GM21423 (cell line): ENCODE results near the gene NOP58.
"Not testable (repeated sequence)": the region's sequence is repeated elsewhere in the genome, so short reads cannot be mapped to it uniquely, and the experiment has no call there.

Source experiments
- ATAC-seq: cut with Tn5 transposase; IDR thresholded peaks from one replicate; pipeline ENCODE4 v1.9.1; 2021; ENCODE audit warnings: mild to moderate bottlenecking, moderate library complexity; ENCODE audit not compliant: unreplicated experiment

The NOP58 gene

GRCh38 chr2:202265467-202266277, at the start of gene NOP58:
Gene NOP58, plus strand, starts transcription at chr2:202265763. Its CDS starts 179 bp downstream, at chr2:202265942.
- ATAC-seq: peak; percentile 83

DNA sequence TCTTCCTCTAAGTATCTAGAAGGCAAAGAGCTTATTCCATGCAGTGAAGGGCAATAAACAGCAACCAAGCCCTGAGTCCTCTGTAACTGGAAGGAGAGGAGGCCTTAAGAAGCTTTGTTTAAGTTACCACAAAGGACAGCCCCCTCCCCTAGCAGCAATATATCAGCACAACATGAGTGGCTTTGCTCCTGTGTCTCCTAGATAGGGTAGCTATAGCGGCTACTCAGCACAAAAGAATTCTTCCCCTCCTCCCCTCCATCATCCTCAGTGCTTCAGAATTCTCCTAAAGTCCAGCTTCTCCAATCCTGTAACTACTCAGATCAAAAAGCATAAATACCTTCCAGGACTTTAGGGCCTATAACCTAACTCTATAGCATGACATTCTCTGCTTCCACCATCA, 43.7 kb upstream of the NOP58 start:
- ATAC-seq: no peak

DNA sequence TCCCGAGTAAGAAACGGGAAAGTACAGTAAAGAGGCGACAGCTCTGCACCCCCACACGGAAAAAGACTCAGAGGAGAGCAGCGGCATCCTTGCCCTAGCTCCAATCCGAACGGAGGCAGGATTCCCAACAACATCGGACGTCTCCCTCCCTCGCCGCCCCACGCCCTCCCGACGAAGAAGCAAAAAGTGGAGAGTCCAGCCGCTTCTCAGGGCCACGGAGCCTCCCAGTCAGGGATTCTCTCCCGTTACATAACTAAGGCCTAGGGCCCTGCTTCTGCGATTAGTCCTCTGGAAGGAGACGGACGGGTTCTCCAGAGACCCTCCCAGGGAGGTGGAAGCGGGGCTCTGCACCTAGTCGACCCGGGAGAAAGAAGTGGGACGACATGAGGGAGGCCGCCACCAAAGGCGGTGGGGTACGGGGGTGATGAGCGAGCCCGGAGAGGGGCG, 27.8 kb upstream of the NOP58 start:
- peak; percentile 34 for ATAC-seq

DNA sequence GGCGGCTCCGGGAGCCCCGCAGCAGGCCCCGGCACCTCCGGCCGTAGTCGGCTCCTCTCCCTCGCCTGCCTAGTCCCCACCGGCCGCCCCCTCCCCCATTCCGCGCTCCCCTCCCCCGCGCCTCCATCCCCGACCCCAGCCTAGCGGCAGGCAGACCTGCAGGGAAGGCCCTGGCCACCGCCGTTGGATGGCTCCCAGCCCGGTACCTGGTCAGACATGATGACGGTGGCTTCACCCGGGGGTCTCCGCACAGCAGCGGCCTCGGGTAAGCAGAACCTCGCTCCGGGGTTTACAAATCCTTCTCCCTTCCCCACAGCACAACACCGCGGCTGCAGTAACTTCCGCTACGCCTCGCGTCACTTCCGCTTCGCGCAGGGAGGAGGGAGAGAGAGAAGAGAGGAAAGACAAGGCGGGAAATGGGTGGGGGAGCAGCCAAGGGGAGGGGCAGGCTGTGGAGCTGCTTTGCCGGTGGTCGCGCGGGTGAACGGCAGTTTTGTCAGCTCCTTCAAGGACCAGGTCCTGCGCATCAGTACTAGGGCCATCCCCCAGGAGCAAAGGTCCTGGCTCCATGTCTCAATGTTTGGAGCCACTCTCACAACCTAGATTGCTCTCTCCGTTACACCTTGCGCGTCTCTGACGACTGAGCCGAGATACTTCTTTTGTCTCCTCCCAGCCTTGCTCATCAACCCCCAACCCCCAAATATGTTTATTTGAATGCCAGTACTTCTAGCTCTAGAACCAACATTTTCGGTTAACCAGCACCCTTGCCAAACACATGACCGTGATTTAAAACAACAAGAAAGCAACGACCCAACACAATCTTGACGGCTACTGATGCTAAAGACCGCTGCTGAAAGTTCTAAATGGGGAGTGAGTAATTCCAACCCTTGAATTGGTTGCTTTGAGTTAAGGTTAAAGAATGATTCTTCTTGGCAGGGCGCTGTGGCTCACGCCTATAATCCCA, 27.0 kb upstream of the NOP58 start, which contains the start of gene SUMO1:
SUMO1 (minus strand) TSS at position 364 of the 964 bp plus-strand sequence; CDS start at position 218, 146 bp downstream.
- peak; percentile 98 for ATAC-seq

GRCh38 chr2:202247710-202248109, 17.9 kb upstream of the NOP58 start:
- not testable (repeated sequence) for ATAC-seq

DNA sequence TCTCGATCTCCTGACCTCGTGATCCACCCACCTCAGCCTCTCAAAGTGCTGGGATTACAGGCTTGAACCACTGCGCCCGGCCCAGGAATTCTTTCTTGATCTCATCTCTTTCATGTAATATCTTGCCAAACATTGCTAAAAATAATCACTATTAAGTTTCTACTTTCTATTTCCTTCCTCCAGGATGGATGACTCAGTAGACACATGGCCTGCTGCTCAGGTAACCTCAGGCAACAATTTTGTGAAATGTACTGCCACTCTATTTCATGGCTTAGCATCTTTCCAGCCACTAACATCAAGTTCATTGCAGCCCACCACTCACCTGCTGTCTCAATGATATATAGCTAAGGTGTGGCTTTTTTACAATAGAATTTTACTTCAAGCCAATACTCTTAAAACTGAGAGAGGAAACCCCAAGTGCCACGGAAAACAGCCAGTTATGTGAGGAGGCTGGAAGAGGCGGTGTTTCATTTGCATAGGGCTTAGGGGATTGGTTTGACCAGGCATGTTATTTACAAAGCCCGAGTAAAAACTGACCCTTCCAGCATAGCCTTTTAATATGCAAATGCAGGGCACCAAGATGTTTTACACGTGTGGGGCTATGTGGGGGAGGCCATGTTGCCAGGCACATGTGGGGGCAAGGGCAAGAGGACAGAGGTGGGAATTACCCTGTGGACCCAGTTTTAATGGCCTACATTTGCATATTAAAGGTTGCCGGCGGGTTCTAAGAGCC, 15.9 kb upstream of the NOP58 start:
- no peak for ATAC-seq

GRCh38 chr2:202251494-202251893, 14.1 kb upstream of the NOP58 start:
- ATAC-seq: no peak

DNA sequence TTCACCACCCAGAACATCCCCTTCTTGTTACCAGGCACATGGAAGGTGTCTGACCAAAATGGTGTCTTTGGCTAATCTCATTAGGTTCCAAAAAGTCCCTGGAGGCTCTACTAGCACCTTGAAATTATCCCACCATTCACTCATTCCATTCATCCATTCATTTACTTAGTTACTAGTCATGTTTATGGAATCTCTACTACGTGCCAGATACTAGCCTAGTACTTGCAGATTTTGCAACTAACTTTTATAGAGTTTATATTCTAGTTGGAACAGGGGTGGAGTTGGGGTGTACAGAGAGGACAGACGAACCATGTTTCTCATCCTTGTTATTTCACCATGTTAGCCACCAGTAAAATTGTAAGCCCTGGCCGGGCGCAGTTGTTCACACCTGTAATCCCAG, 4.0 kb upstream of the NOP58 start:
- no peak for ATAC-seq

- ATAC-seq: no peak
Observed at GRCh38 chr2:202267495-202267894, 1.9 kb downstream of the NOP58 start.

DNA sequence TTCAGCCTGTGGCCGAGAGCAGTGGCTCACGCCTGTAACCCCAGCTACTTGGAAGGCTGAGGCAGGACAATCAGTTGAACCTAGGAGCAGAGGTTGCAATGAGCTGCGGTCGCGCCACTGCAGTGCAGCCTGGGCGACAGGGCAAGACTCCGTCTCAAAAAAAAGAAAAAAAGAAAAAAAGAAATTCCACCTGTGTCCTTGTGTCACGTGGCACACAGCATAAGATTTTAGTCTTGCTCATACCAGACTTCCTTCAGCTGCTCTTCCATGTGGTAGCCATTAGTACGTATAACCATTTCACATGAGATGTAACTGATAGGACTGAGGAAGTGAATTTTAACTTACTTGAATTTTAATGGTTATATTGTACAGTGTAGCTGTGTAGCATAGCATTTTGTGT, 4.0 kb downstream of the NOP58 start:
- ATAC-seq: no peak

DNA sequence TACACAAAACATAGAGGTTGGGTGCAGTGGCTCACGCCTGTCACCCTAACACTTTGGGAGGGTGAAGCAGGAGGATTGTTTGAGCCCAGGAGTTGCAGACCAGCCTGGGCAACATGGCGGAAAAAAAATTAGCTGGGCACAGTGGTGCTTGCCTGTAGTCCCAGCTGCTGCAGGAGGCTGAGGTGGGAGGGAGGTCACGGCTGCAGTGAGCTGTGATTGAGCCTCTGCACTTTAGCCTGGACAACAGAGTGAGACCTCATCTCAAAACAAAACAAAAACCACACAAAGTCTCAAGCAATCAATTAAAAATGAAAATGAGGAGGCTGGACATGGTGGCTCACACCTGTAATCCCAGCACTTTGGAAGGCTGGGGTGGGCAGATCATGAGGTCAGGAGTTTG, 4.9 kb downstream of the NOP58 start:
- ATAC-seq: no peak

DNA sequence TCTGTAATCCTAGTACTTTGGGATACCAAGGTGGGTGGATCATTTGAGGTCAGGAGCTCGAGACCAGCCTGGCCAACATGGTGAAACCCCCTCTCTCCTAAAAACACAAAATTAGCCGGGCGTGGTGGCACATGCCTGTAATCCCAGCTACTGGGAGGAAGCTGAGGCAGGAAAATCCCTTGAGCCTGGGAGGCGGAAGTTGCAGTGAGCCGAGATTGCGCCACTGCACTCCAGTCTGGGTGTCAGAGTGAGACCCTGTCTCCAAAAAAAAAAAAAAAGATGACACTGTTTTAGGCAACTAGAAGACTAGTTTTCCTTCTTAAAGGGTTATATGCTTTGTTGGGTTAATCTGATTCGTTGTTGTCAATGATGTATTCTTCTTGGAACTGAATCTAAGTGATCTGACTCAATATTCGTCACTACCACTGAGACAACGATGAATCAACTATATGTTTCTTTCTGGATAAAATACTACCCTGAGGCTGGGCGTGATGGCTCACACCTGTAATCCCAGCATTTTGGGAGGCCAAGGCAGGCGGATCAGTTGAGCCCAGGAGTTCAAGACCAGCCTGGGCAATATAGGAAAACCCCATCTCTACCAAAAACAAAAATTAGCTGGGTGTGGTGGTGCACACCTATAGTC, 10.6 kb downstream of the NOP58 start:
- not testable (repeated sequence) for ATAC-seq

DNA sequence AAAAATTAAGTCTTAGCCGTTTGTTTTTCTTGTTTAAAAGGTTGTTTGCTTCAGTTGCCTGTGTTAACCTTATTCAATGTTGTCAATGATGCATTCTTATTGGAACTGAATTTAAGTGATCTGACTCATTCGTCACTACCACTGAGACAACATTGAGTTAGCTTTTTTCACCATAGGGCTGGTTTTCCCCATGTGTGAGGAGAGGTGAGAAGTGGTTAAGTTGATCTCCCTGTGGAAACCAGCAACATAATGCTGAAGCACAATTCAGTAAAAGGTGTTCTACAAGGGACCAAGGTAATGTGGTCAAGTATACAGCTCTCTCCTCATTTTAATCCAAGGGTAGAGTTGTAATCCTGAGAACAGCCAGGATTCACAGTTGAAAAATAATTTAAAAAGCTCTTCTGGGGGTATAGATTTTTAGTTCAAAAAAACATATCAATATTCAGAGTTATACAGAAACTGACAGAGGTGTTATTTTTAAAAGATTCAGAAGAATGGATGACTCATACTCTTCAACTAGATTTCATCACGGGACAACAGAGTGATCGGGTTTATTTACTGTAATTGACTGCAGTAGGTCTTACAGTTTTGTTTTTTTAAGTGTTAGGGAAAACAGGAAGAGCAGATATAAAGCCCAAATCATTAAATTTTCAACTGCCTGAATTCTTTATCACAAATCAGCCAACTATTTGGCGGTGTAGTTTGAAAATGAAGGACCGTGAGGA, 12.6 kb downstream of the NOP58 start:
- no peak for ATAC-seq

DNA sequence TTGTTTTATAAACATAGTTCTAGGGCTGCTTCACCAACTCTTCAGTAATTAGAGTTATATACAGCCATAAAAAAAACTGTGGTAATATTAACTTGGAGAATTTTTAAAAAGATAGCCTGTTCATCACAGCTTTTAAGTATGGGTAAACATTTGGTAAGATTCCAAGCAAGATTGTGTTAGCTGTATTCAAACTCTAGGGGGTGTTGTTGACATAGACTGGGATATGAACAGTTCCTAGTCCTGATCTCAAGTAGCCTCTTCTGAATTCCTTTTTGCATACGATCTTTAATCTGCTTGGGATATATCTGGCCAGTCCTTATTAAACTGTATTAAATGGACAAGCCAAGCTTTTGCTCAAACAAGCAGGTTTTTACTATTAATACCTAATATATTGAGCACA, 13.4 kb downstream of the NOP58 start:
- ATAC-seq: no peak

GRCh38 chr2:202286595-202286994, 21.0 kb downstream of the NOP58 start:
- no peak for ATAC-seq

GRCh38 chr2:202289394-202290204, 24.0 kb downstream of the NOP58 start:
- ATAC-seq: no peak

GRCh38 chr2:202290316-202290715, 24.8 kb downstream of the NOP58 start:
- ATAC-seq: no peak

- ATAC-seq: no peak
Observed at GRCh38 chr2:202290970-202291369, 25.4 kb downstream of the NOP58 start.

- ATAC-seq: peak; percentile 93
Observed at GRCh38 chr2:202299712-202300111, 34.1 kb downstream of the NOP58 start.
